Endodermal cell (in vitro differentiated cells): Measurements from ENCODE around the gene NINJ1. TPM values are rescaled to one million over a fixed set of nuclear protein-coding genes. Genes with fewer than 3 reads are reported as not detected.

Source experiments
- DNase-seq: peaks from one replicate; pipeline ENCODE4 v3.0.0-alpha.2; 2017
- H3K27ac ChIP-seq: 2 replicates; pipeline ENCODE4 v1.5.1; 2013; ENCODE audit warnings: mild to moderate bottlenecking, low read depth, low read length, moderate library complexity
- H3K27me3 ChIP-seq: 2 replicates; pipeline ENCODE4 v1.6.1; 2013; ENCODE audit warnings: mild to moderate bottlenecking, low read length, moderate library complexity; ENCODE audit not compliant: insufficient read depth, control insufficient read depth, poor library complexity, severe bottlenecking
- H3K36me3 ChIP-seq: 2 replicates; pipeline ENCODE4 v1.7.0; 2013; ENCODE audit warnings: mild to moderate bottlenecking, low read length, moderate library complexity; ENCODE audit not compliant: control insufficient read depth, insufficient read depth
- H3K4me1 ChIP-seq: one replicate; pipeline ENCODE4 v1.7.0; 2013; ENCODE audit warnings: low read length; ENCODE audit not compliant: control insufficient read depth, insufficient read depth
- H3K4me3 ChIP-seq: 2 replicates; pipeline ENCODE4 v1.5.1; 2013; ENCODE audit warnings: mild to moderate bottlenecking, low read length, moderate library complexity
- H3K9ac ChIP-seq: 2 replicates; pipeline ENCODE4 v1.6.1; 2013; ENCODE audit warnings: mild to moderate bottlenecking, low read length, moderate library complexity; ENCODE audit not compliant: poor library complexity, severe bottlenecking; ENCODE audit errors: extremely low read depth
- H3K9me3 ChIP-seq: 2 replicates; pipeline ENCODE4 v1.6.1; 2013; ENCODE audit warnings: mild to moderate bottlenecking, low read length, moderate library complexity; ENCODE audit not compliant: control insufficient read depth
- H3K27ac Mint-ChIP-seq: 2 replicates; pipeline ENCODE4 v1.8.0; 2020; ENCODE audit warnings: mixed read lengths
- H3K27me3 Mint-ChIP-seq: 2 replicates; pipeline ENCODE4 v1.8.0; 2021; ENCODE audit warnings: mild to moderate bottlenecking, mixed read lengths; ENCODE audit not compliant: insufficient read depth
- H3K36me3 Mint-ChIP-seq: 2 replicates; pipeline ENCODE4 v1.8.0; 2020; ENCODE audit warnings: low read depth, mixed read lengths
- H3K4me1 Mint-ChIP-seq: 2 replicates; pipeline ENCODE4 v1.8.0; 2020; ENCODE audit warnings: mixed read lengths
- H3K4me3 Mint-ChIP-seq: 2 replicates; pipeline ENCODE4 v1.8.0; 2020; ENCODE audit warnings: mild to moderate bottlenecking, moderate library complexity, mixed read lengths
- H3K9me3 Mint-ChIP-seq: 2 replicates; pipeline ENCODE4 v1.8.0; 2020; ENCODE audit warnings: mild to moderate bottlenecking, mixed read lengths
- WGBS, 2 experiments: methylation state at CpG; one replicate each; pipeline versions ENCODE4 v1.1.5 to v1.1.7; 2013; ENCODE audit warnings: missing lambda C conversion rate in 2 of 2, mixed read lengths in 1 of 2; ENCODE audit not compliant: insufficient coverage in 1 of 2, insufficient read length in 1 of 2; 5-methylcytosine and 5-hydroxymethylcytosine counted together
- total RNA-seq, 2 donors: library from RNA; stranded (reverse); fragmentation: NEBNext Ultra II Directional in 1 of 2; extraction: Animal tissue kit (Norgen Biotek cat#: 25700) in 1 of 2; gene quantifications; 2 replicates in 1 of 2; 3 replicates in 1 of 2; pipeline ENCODE4 v1.2.1, GENCODE V29; 2021
- TF ChIP-seq, protein P1 (sequence below): fragments of 200-600 bp; sonication (generic); conservative IDR thresholded peaks from 2 replicates; pipeline ENCODE4 v1.5.0; 2021; ENCODE audit warnings: antibody characterized with exemption, mild to moderate bottlenecking

The NINJ1 gene
- total RNA-seq, 2 donors from 2014 or later = 24.2 to 32.0 TPM

DNA sequence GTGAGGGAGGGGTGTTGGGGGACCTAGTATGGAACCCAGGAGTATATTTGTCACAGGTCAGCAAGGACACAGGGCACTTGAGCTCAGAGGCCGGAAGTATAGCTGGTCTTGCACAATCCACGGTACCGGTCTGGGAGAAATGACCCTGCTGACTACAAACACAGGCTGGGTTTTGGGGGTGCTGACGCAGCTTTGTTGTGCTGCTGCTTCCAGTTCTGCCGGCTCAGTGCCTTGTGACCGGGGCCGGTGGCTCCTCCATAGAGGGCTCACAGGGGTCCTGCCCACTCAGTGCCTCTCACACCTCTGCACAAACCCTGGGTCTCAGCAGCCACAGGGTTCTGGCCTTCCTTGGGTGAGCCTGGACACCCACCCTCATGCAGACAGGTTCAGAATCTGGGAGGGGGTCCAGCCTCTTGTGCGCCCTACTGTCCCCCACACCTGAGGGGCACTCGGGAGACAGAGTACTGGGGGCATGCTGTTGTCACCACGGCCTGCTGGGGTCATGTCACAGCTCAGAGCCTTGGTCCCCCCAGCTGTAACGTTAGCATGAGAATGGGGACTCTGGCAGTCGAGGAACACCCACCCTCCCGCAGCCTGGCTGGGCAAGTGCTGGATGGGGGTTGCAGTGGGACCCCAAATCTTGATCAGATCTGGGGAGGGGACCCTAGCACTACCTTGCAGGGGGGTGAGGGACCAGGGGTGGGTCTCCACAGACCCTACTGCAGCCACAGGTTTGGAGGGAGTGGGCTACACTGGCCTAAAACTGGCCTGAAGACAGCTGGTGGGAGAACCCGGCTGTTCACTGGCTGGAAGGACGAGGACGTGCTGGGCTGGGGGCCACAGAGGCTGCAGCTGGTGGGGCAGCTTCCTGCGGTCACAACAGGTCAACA is 17.7 kb downstream of the NINJ1 start:
- Histone ChIP-seq H3K27me3 (no peaks in the 10 kb centered on the region), H3K9me3 (no peaks in the 10 kb centered on the region), H3K27ac (no peak overlapping the region), H3K36me3 (no peaks in the 10 kb centered on the region), H3K4me3 (no peak overlapping the region), H3K9ac (no peak overlapping the region), H3K4me1 (peaks cover 5% of the 10 kb centered on the region)
- Mint-ChIP-seq H3K4me1 (peaks cover 16% of the 10 kb centered on the region), H3K9me3 (no peaks in the 10 kb centered on the region), H3K36me3 (no peaks in the 10 kb centered on the region), H3K27ac (no peak overlapping the region), H3K27me3 (no peaks in the 10 kb centered on the region), H3K4me3 (no peak overlapping the region)
- TF ChIP-seq, protein P1, sequence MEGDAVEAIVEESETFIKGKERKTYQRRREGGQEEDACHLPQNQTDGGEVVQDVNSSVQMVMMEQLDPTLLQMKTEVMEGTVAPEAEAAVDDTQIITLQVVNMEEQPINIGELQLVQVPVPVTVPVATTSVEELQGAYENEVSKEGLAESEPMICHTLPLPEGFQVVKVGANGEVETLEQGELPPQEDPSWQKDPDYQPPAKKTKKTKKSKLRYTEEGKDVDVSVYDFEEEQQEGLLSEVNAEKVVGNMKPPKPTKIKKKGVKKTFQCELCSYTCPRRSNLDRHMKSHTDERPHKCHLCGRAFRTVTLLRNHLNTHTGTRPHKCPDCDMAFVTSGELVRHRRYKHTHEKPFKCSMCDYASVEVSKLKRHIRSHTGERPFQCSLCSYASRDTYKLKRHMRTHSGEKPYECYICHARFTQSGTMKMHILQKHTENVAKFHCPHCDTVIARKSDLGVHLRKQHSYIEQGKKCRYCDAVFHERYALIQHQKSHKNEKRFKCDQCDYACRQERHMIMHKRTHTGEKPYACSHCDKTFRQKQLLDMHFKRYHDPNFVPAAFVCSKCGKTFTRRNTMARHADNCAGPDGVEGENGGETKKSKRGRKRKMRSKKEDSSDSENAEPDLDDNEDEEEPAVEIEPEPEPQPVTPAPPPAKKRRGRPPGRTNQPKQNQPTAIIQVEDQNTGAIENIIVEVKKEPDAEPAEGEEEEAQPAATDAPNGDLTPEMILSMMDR = no peak
- 80 to 85% methylated on average over 14 to 17 of the region's 17 CpGs for WGBS, 2 experiments
- peak; percentile 62 for DNase-seq

DNA sequence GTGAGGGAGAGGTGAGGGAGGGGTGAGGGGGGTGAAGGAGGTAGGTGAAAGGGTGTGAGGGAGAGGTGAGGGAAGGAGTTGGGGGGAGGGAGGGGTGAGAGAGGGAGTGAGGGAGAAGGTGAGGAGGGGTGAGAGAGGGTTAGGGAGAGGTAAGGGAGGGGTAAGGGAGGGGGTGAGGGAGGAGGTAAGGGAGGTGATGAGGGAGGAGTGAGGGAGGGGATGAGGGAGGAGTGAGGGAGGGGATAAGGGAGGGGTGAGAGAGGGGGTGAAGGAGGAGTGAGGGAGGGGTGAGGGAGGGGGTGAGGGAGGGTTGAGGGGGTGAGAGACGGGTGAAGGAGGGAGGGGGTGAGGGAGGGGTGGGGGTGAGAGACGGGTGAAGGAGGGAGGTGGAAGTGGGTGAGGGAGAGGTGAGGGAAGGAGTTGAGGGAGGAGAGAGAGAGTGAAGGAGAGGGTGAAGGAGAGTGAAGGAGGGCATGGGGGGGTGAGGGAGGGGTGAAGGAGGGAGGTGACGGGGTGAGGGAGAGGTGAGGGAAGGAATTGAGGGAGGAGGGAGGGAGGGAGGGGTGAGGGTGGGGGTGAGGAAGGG is 18.5 kb downstream of the NINJ1 start:
- Histone ChIP-seq H3K27me3 (no peaks in the 10 kb centered on the region), H3K4me1 (peaks cover 5% of the 10 kb centered on the region), H3K9ac (no peak overlapping the region), H3K9me3 (no peaks in the 10 kb centered on the region), H3K27ac (no peak overlapping the region), H3K4me3 (no peak overlapping the region), H3K36me3 (no peaks in the 10 kb centered on the region)
- Mint-ChIP-seq H3K9me3 (no peaks in the 10 kb centered on the region), H3K4me3 (no peak overlapping the region), H3K36me3 (peaks cover 3% of the 10 kb centered on the region), H3K4me1 (peaks cover 16% of the 10 kb centered on the region), H3K27ac (no peak overlapping the region), H3K27me3 (no peaks in the 10 kb centered on the region)
- no peak for DNase-seq
- 83% methylated on average over 3 of the region's 3 CpGs; no CpG with 5 or more reads in 1 of the 2 experiments for WGBS, 2 experiments
- TF ChIP-seq, protein P1 = no peak

DNA sequence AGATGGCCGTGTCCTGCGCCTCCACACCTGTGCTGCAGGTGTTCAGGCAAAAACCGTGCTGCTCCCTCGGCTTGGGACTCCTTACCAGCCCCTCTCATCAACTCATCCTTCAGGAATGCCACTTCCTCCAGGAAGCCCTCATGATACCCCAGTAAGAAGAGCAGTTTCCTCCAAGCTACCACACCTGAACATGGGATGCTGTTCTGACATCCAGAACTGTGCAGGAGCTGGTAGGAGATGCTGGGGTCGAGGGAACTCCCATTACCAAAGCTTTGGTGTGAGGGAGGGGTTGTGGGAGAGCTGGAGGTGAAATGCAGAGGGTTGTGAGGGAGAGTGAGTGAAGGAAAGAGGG is 19.1 kb downstream of the NINJ1 start:
- no peaks in the 10 kb centered on the region for H3K9me3 Mint-ChIP-seq
- no peak overlapping the region for H3K27ac ChIP-seq
- H3K36me3 Mint-ChIP-seq = peaks cover 3% of the 10 kb centered on the region
- peaks cover 13% of the 10 kb centered on the region for H3K4me1 Mint-ChIP-seq
- no peaks in the 10 kb centered on the region for H3K27me3 ChIP-seq
- no peaks in the 10 kb centered on the region for H3K36me3 ChIP-seq
- WGBS, 2 experiments = 92% methylated on average over 5 of the region's 5 CpGs; no CpG with 5 or more reads in 1 of the 2 experiments
- TF ChIP-seq, protein P1 = no peak
- no peak overlapping the region for H3K9ac ChIP-seq
- no peak overlapping the region for H3K4me3 Mint-ChIP-seq
- H3K9me3 ChIP-seq = no peaks in the 10 kb centered on the region
- H3K4me3 ChIP-seq = no peak overlapping the region
- no peak for DNase-seq
- peak overlapping the region; percentile 26 for H3K27ac Mint-ChIP-seq
- peaks cover 5% of the 10 kb centered on the region for H3K4me1 ChIP-seq
- no peaks in the 10 kb centered on the region for H3K27me3 Mint-ChIP-seq
